ENCODE measurements around the gene DHX29. TPM values are rescaled to one million over a fixed set of nuclear protein-coding genes. Genes with fewer than 3 reads are reported as not detected.

The DHX29 gene
- polyA plus RNA-seq (2013, experiment 1 of 2), result 16.8 TPM
- 17.7 TPM for polyA plus RNA-seq (2013, experiment 2 of 2)

- Histone ChIP-seq H3K9me3 (replicated peaks in 1 of 2; ENCODE audit: control insufficient read depth in 2 of 2, insufficient read depth in 1 of 2, low read depth in 1 of 2, low read length in 2 of 2) (peaks cover 0 to 19% of the 10 kb centered on the region in 2 donors), H4K8ac (ENCODE audit: low read depth, low read length) (no peak within 1 kb of the TSS), H3K23ac (ENCODE audit: low read depth, low read length, poor library complexity) (peak within 1 kb of the TSS; percentile 59), H3K9ac (ENCODE audit: low read depth, low read length, poor library complexity) (peak within 1 kb of the TSS; percentile 81), H2AFZ (ENCODE audit: low read length) (peak within 1 kb of the TSS; percentile 93), H3K4me2 (ENCODE audit: insufficient read depth, low read length, poor library complexity, severe bottlenecking) (peak within 1 kb of the TSS; percentile 63), H2BK5ac (ENCODE audit: low read length) (peak within 1 kb of the TSS; percentile 84), H2BK15ac (ENCODE audit: low read length) (no peak within 1 kb of the TSS), H3K36me3 (replicated peaks in 1 of 2; ENCODE audit: control insufficient read depth in 2 of 2, insufficient read depth in 2 of 2, low read length in 2 of 2) (peaks cover 0 to 31% of the 10 kb centered on the region in 2 donors), H2BK12ac (ENCODE audit: low read length) (no peak within 1 kb of the TSS), H3K4me3 (ENCODE audit: low read length in 2 of 2) (peak within 1 kb of the TSS; percentile 68 to 87), H3K27me3 (ENCODE audit: control insufficient read depth in 3 of 3, insufficient read depth in 3 of 3, low read depth in 1 of 3, low read length in 3 of 3) (no peaks in the 10 kb centered on the region), H3K79me1 (ENCODE audit: low read depth, low read length) (peaks cover 4% of the 10 kb centered on the region), H3K14ac (ENCODE audit: low read length) (peak within 1 kb of the TSS; percentile 94), H3K4me1 (ENCODE audit: control insufficient read depth in 2 of 2, insufficient read depth in 1 of 2, low read depth in 1 of 2, low read length in 2 of 2) (peaks cover 4 to 10% of the 10 kb centered on the region in 2 donors), H3K27ac (replicated peaks; ENCODE audit: low read length) (peak within 1 kb of the TSS; percentile 94), H4K91ac (ENCODE audit: low read depth, low read length, poor library complexity) (no peak within 1 kb of the TSS), H2AK5ac (ENCODE audit: low read depth, low read length) (no peak within 1 kb of the TSS), H2BK120ac (ENCODE audit: low read depth, low read length) (peak within 1 kb of the TSS; percentile 9), H3K4ac (ENCODE audit: low read length) (no peak within 1 kb of the TSS), H3K18ac (ENCODE audit: low read length) (peak within 1 kb of the TSS; percentile 94)
- no CpG with 5 or more reads among the region's 62 CpGs for WGBS, 2 donors (ENCODE audit: extremely low coverage in 2 of 2, insufficient read length in 2 of 2, insufficient replicate concordance in 1 of 2)
- peak; percentile 88 for DNase-seq (ENCODE audit: low spot score)
Observed at GRCh38 chr5:55307383-55308253, at the start of gene DHX29, which contains the start of gene MTREX. Gene DHX29 (minus strand): TSS chr5:55307694. CDS start chr5:55307573, 121 bp downstream. Gene MTREX (plus strand): TSS chr5:55307989. CDS start chr5:55308014, 25 bp downstream.

GRCh38 chr5:55356896-55357295 is 49.4 kb upstream of the DHX29 start:
- Histone ChIP-seq H2BK15ac (ENCODE audit: low read length) (no peak overlapping the region), H3K79me1 (ENCODE audit: low read depth, low read length) (peaks cover 2% of the 10 kb centered on the region), H2AFZ (ENCODE audit: low read length) (no peak overlapping the region), H3K36me3 (replicated peaks in 1 of 2; ENCODE audit: control insufficient read depth in 2 of 2, insufficient read depth in 2 of 2, low read length in 2 of 2) (peaks cover 30 to 97% of the 10 kb centered on the region in 2 donors), H3K4ac (ENCODE audit: low read length) (no peak overlapping the region), H3K27ac (replicated peaks; ENCODE audit: low read length) (no peak overlapping the region), H2BK5ac (ENCODE audit: low read length) (no peak overlapping the region), H3K23ac (ENCODE audit: low read depth, low read length, poor library complexity) (no peak overlapping the region), H3K18ac (ENCODE audit: low read length) (no peak overlapping the region), H3K14ac (ENCODE audit: low read length) (no peak overlapping the region), H4K8ac (ENCODE audit: low read depth, low read length) (no peak overlapping the region), H3K4me3 (ENCODE audit: low read length in 2 of 2) (no peak overlapping the region), H2BK12ac (ENCODE audit: low read length) (no peak overlapping the region), H2AK5ac (ENCODE audit: low read depth, low read length) (no peak overlapping the region), H3K9me3 (replicated peaks in 1 of 2; ENCODE audit: control insufficient read depth in 2 of 2, insufficient read depth in 1 of 2, low read depth in 1 of 2, low read length in 2 of 2) (peaks cover 0 to 6% of the 10 kb centered on the region in 2 donors), H3K9ac (ENCODE audit: low read depth, low read length, poor library complexity) (peak overlapping the region; percentile 9), H3K4me1 (ENCODE audit: control insufficient read depth in 2 of 2, insufficient read depth in 1 of 2, low read depth in 1 of 2, low read length in 2 of 2) (no peaks in the 10 kb centered on the region), H3K4me2 (ENCODE audit: insufficient read depth, low read length, poor library complexity, severe bottlenecking) (no peak overlapping the region), H4K91ac (ENCODE audit: low read depth, low read length, poor library complexity) (no peak overlapping the region), H3K27me3 (ENCODE audit: control insufficient read depth in 3 of 3, insufficient read depth in 3 of 3, low read depth in 1 of 3, low read length in 3 of 3) (no peaks in the 10 kb centered on the region), H2BK120ac (ENCODE audit: low read depth, low read length) (no peak overlapping the region)
- WGBS, 2 donors (ENCODE audit: extremely low coverage in 2 of 2, insufficient read length in 2 of 2, insufficient replicate concordance in 1 of 2), result no CpG with 5 or more reads among the region's 4 CpGs
- no peak for DNase-seq (ENCODE audit: low spot score)

GRCh38 chr5:55350754-55351153 is 43.3 kb upstream of the DHX29 start:
- H3K4ac ChIP-seq (ENCODE audit: low read length), result no peak overlapping the region
- no peak overlapping the region for H2AK5ac ChIP-seq (ENCODE audit: low read depth, low read length)
- H2BK15ac ChIP-seq (ENCODE audit: low read length), result no peak overlapping the region
- H3K4me1 ChIP-seq (ENCODE audit: control insufficient read depth in 2 of 2, insufficient read depth in 1 of 2, low read depth in 1 of 2, low read length in 2 of 2), result no peaks in the 10 kb centered on the region
- H3K14ac ChIP-seq (ENCODE audit: low read length), result no peak overlapping the region
- WGBS, 2 donors (ENCODE audit: extremely low coverage in 2 of 2, insufficient read length in 2 of 2, insufficient replicate concordance in 1 of 2), result no CpG with 5 or more reads among the region's 1 CpG
- no peak overlapping the region for H2BK5ac ChIP-seq (ENCODE audit: low read length)
- no peak overlapping the region for H4K91ac ChIP-seq (ENCODE audit: low read depth, low read length, poor library complexity)
- no peak overlapping the region for H3K4me2 ChIP-seq (ENCODE audit: insufficient read depth, low read length, poor library complexity, severe bottlenecking)
- H3K18ac ChIP-seq (ENCODE audit: low read length), result no peak overlapping the region
- H4K8ac ChIP-seq (ENCODE audit: low read depth, low read length), result no peak overlapping the region
- no peak overlapping the region for H3K9ac ChIP-seq (ENCODE audit: low read depth, low read length, poor library complexity)
- no peak overlapping the region for H2AFZ ChIP-seq (ENCODE audit: low read length)
- no peaks in the 10 kb centered on the region for H3K27me3 ChIP-seq (ENCODE audit: control insufficient read depth in 3 of 3, insufficient read depth in 3 of 3, low read depth in 1 of 3, low read length in 3 of 3)
- no peak overlapping the region for H3K27ac ChIP-seq (replicated peaks; ENCODE audit: low read length)
- no peak overlapping the region for H3K4me3 ChIP-seq (ENCODE audit: low read length in 2 of 2)
- peaks cover 28 to 100% of the 10 kb centered on the region in 2 donors for H3K36me3 ChIP-seq (replicated peaks in 1 of 2; ENCODE audit: control insufficient read depth in 2 of 2, insufficient read depth in 2 of 2, low read length in 2 of 2)
- H3K79me1 ChIP-seq (ENCODE audit: low read depth, low read length), result no peaks in the 10 kb centered on the region
- peaks cover under 1 to 9% of the 10 kb centered on the region in 2 donors for H3K9me3 ChIP-seq (replicated peaks in 1 of 2; ENCODE audit: control insufficient read depth in 2 of 2, insufficient read depth in 1 of 2, low read depth in 1 of 2, low read length in 2 of 2)
- no peak for DNase-seq (ENCODE audit: low spot score)
- H2BK120ac ChIP-seq (ENCODE audit: low read depth, low read length), result no peak overlapping the region
- no peak overlapping the region for H3K23ac ChIP-seq (ENCODE audit: low read depth, low read length, poor library complexity)
- H2BK12ac ChIP-seq (ENCODE audit: low read length), result no peak overlapping the region

GRCh38 chr5:55347786-55348185 is 40.3 kb upstream of the DHX29 start:
- Histone ChIP-seq H3K4me3 (ENCODE audit: low read length in 2 of 2) (no peak overlapping the region), H3K36me3 (replicated peaks in 1 of 2; ENCODE audit: control insufficient read depth in 2 of 2, insufficient read depth in 2 of 2, low read length in 2 of 2) (peaks cover 16 to 99% of the 10 kb centered on the region in 2 donors)

More at GRCh38 chr5:55347786-55348185, 40.3 kb upstream of the DHX29 start:
- no peaks in the 10 kb centered on the region for H3K79me1 ChIP-seq (ENCODE audit: low read depth, low read length)
- no peak overlapping the region for H4K8ac ChIP-seq (ENCODE audit: low read depth, low read length)
- no peak overlapping the region for H3K18ac ChIP-seq (ENCODE audit: low read length)
- no peaks in the 10 kb centered on the region for H3K27me3 ChIP-seq (ENCODE audit: control insufficient read depth in 3 of 3, insufficient read depth in 3 of 3, low read depth in 1 of 3, low read length in 3 of 3)
- no peak overlapping the region for H3K9ac ChIP-seq (ENCODE audit: low read depth, low read length, poor library complexity)
- H2BK12ac ChIP-seq (ENCODE audit: low read length), result no peak overlapping the region
- no peak overlapping the region for H2AK5ac ChIP-seq (ENCODE audit: low read depth, low read length)
- WGBS, 2 donors (ENCODE audit: extremely low coverage in 2 of 2, insufficient read length in 2 of 2, insufficient replicate concordance in 1 of 2), result no CpG with 5 or more reads among the region's 3 CpGs
- H3K14ac ChIP-seq (ENCODE audit: low read length), result no peak overlapping the region
- H2BK5ac ChIP-seq (ENCODE audit: low read length), result no peak overlapping the region
- no peak overlapping the region for H2BK120ac ChIP-seq (ENCODE audit: low read depth, low read length)
- H3K4ac ChIP-seq (ENCODE audit: low read length), result no peak overlapping the region
- H2AFZ ChIP-seq (ENCODE audit: low read length), result no peak overlapping the region
- H3K4me2 ChIP-seq (ENCODE audit: insufficient read depth, low read length, poor library complexity, severe bottlenecking), result no peak overlapping the region
- H3K9me3 ChIP-seq (replicated peaks in 1 of 2; ENCODE audit: control insufficient read depth in 2 of 2, insufficient read depth in 1 of 2, low read depth in 1 of 2, low read length in 2 of 2), result peaks cover 4 to 14% of the 10 kb centered on the region in 2 donors
- H4K91ac ChIP-seq (ENCODE audit: low read depth, low read length, poor library complexity), result no peak overlapping the region
- H3K4me1 ChIP-seq (ENCODE audit: control insufficient read depth in 2 of 2, insufficient read depth in 1 of 2, low read depth in 1 of 2, low read length in 2 of 2), result no peaks in the 10 kb centered on the region
- no peak overlapping the region for H2BK15ac ChIP-seq (ENCODE audit: low read length)
- H3K23ac ChIP-seq (ENCODE audit: low read depth, low read length, poor library complexity), result no peak overlapping the region
- no peak overlapping the region for H3K27ac ChIP-seq (replicated peaks; ENCODE audit: low read length)
- DNase-seq (ENCODE audit: low spot score), result no peak
